ENCODE measurements around the gene APEX2. TPM values are rescaled to one million over a fixed set of nuclear protein-coding genes. Genes with fewer than 3 reads are reported as not detected.

APEX2 gene
- total and polyA plus RNA-seq, 8 donors, result 12.7 to 19.8 (median 14.8) TPM

DNA sequence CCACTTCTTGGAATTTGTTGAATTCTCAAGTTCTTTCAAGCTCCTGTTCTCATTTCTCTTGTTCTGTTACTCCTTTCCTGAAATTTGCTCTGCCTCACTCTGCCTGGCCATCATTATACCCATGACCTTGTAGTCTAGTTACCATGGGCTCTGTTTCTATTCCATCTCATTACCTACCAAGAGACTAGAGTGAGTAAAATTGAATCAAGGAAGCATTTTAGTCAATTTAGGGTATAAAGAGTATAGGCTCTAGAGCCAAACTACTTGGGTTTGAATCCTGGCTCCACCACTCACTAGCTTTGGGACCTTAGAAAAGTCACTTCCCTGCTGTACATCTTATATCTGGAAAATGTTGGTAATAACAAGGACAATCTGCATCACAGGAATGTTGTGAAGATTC lies 28.4 kb downstream of the APEX2 start:
- DNase-seq (no peak), ATAC-seq (no peak)
- no peak overlapping the region for H3K4me3 ChIP-seq
- no peak overlapping the region for H3K27ac ChIP-seq
- intact Hi-C loops (cut with DNase I), result no loop called here
- no peaks in the 10 kb centered on the region for H3K36me3 ChIP-seq
- no peaks in the 10 kb centered on the region for H3K4me1 ChIP-seq
- peaks cover 0 to 6% of the 10 kb centered on the region in 2 donors for H3K27me3 ChIP-seq
- TF ChIP-seq, protein P1, sequence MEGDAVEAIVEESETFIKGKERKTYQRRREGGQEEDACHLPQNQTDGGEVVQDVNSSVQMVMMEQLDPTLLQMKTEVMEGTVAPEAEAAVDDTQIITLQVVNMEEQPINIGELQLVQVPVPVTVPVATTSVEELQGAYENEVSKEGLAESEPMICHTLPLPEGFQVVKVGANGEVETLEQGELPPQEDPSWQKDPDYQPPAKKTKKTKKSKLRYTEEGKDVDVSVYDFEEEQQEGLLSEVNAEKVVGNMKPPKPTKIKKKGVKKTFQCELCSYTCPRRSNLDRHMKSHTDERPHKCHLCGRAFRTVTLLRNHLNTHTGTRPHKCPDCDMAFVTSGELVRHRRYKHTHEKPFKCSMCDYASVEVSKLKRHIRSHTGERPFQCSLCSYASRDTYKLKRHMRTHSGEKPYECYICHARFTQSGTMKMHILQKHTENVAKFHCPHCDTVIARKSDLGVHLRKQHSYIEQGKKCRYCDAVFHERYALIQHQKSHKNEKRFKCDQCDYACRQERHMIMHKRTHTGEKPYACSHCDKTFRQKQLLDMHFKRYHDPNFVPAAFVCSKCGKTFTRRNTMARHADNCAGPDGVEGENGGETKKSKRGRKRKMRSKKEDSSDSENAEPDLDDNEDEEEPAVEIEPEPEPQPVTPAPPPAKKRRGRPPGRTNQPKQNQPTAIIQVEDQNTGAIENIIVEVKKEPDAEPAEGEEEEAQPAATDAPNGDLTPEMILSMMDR (IDR thresholded peaks at IDR 0.05), result no peak
- no peaks in the 10 kb centered on the region for H3K9me3 ChIP-seq

DNA sequence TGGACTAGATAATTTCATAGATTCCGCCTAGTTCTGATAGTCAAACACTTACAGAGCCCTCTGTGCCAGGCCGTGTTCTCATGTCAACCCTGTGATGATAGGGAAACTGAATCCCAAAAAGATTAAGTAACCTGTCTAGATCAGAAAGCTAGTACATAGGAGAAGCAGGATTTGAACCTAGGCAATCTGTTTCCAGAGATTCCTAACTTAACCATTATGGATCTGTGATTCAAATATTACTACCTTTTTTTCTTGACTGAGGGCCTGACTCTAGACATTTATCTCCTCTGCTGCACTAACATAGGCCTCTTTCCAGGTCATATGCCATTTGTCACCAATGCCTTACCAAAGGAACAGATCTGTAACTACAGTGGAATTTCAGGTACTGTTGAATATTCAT lies 29.1 kb downstream of the APEX2 start:
- H3K36me3 ChIP-seq, result no peaks in the 10 kb centered on the region
- ATAC-seq, result no peak
- DNase-seq, result no peak
- H3K4me1 ChIP-seq, result no peaks in the 10 kb centered on the region
- TF ChIP-seq, protein P1 (IDR thresholded peaks at IDR 0.05), result no peak
- no peak overlapping the region for H3K27ac ChIP-seq
- intact Hi-C loops (cut with DNase I), result no loop called here
- H3K27me3 ChIP-seq, result peaks cover 0 to 6% of the 10 kb centered on the region in 2 donors
- no peak overlapping the region for H3K4me3 ChIP-seq
- H3K9me3 ChIP-seq, result no peaks in the 10 kb centered on the region

DNA sequence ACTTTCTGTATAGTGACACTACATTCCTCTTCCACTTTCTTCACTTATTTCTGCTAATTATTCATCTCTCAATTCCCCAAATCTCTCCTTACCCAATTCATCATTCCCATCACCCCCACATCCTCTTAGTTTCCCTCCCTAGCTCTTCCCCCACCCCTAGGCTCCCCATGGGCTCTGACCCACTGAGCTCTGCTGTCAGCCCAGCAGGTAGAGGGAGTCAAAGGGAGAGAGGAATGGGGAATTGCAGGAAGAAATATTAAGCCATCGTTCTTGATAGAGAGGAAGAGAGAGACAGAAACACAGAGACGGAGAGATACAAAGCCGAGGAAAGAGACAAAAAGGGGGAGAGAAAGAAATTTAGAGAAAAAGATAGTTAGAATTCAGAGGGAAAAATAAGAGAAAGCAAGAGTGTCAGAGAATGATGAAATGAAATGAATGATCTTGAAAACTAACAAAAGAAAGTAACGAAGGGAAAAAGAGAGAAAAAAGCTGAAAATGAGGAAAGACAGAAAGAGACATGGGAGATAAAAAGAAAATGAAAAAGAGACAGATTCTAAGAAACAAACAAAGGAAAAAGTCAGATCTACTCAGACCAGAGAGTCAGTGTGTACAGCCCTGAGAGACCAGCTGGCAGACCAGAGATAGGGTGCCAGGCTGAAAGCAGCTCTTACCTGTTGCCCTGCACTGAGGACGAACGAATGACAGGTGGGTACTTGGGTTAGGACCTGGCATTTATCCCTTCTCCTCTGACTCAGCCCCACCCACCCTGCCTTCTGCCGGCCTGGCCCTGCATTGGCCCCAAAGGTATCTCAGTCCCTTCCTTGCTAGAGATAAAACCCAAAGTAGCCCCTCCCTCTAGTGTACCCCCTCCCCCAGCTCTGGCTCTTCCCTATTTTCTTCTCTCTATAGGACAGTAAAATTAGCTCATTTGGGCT lies 30.4 kb downstream of the APEX2 start, which contains the start of gene ALAS2:
Gene ALAS2 (minus strand): TSS at position 707 of the 935 bp plus-strand sequence. CDS start 4,977 bp downstream, outside the sequence.
- H3K4me1 ChIP-seq, result no peaks in the 10 kb centered on the region
- H3K27me3 ChIP-seq, result peaks cover 0 to 6% of the 10 kb centered on the region in 2 donors
- no peak within 1 kb of the TSS for H3K4me3 ChIP-seq
- no peak for DNase-seq
- intact Hi-C loops (cut with DNase I), result no loop called here
- no peak for ATAC-seq
- no peaks in the 10 kb centered on the region for H3K9me3 ChIP-seq
- H3K27ac ChIP-seq, result no peak within 1 kb of the TSS
- TF ChIP-seq, protein P1 (IDR thresholded peaks at IDR 0.05), result no peak
- H3K36me3 ChIP-seq, result no peaks in the 10 kb centered on the region

DNA sequence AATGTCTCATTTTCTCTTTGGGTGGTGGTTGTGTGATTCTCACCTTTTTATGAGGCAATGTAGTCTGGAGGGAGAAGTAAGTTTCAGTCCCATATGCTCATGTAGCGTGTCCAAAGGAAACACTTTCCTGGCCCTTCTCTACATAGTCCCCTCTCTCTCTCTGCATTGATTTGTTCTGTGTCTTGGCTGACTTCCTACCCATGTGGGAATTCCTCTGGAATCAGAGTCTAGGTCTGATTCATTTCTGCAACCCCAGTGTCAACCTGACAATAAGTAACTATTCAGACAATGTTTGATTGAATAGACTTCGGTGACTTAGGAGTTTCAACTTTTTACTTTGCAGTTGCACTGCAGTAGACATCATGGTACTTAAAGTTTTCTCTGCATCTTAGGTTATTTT lies 33.3 kb downstream of the APEX2 start:
- ATAC-seq (no peak), DNase-seq (no peak)
- Histone ChIP-seq H3K9me3 (no peaks in the 10 kb centered on the region), H3K36me3 (no peaks in the 10 kb centered on the region), H3K4me3 (no peak overlapping the region), H3K27me3 (no peaks in the 10 kb centered on the region), H3K27ac (no peak overlapping the region), H3K4me1 (no peaks in the 10 kb centered on the region)
- TF ChIP-seq, protein P1 (IDR thresholded peaks at IDR 0.05), result no peak
- intact Hi-C loops (cut with DNase I), result no loop called here

DNA sequence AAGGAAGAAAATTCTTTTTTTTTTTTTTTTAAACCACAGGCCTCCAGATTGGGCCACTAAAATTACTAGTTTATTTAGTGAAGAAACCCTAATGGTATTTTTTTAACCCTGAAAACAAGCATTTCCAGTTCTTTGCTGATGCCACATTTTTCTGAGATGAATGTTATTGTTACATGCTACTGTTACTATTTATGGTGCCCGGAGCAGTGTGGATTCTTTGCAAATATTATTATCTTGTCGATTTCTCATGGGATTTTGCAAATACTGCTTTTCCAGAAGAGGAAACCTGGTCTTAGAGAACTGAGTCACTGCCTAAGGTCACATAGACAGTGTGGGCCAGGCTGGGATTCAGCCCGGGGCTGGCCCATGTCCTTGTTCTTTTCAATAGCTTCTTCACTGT lies 39.3 kb downstream of the APEX2 start:
- intact Hi-C loops (cut with DNase I), result no loop called here
- H3K36me3 ChIP-seq, result no peaks in the 10 kb centered on the region

More for the DNA sequence above, 39.3 kb downstream of the APEX2 start:
- Histone ChIP-seq H3K27me3 (no peaks in the 10 kb centered on the region), H3K4me1 (no peaks in the 10 kb centered on the region), H3K27ac (no peak overlapping the region), H3K9me3 (no peaks in the 10 kb centered on the region), H3K4me3 (no peak overlapping the region)
- TF ChIP-seq, protein P1 (IDR thresholded peaks at IDR 0.05), result no peak
- ATAC-seq (no peak), DNase-seq (no peak)
